NCI-H226 (cell line): ENCODE results near the gene CXorf65.

ENCODE experiments used
- DNase-seq: peaks from one replicate; pipeline ENCODE4 v3.0.0-alpha.2; 2015

The CXorf65 gene

DNA sequence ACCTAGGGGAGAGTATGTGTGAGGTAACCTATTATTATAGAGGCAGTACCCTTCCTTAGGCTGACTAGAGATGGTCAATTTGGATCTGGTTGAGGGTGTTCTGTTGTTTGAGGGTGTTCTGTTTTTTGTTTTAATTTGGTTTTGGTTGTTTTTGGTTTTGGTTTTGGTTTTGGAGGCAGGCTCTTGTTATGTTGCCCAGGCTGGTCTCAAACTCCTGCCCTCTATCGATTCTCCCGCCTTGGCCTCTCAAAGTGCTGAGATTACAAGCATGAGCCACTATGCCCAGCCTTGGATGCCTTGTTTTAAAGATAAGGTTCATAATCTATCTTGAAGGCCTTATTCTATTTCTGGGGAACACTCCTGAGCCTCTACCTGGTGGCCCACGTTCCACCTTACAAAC lies 912 bp downstream of the CXorf65 start:
- no peak for DNase-seq

DNA sequence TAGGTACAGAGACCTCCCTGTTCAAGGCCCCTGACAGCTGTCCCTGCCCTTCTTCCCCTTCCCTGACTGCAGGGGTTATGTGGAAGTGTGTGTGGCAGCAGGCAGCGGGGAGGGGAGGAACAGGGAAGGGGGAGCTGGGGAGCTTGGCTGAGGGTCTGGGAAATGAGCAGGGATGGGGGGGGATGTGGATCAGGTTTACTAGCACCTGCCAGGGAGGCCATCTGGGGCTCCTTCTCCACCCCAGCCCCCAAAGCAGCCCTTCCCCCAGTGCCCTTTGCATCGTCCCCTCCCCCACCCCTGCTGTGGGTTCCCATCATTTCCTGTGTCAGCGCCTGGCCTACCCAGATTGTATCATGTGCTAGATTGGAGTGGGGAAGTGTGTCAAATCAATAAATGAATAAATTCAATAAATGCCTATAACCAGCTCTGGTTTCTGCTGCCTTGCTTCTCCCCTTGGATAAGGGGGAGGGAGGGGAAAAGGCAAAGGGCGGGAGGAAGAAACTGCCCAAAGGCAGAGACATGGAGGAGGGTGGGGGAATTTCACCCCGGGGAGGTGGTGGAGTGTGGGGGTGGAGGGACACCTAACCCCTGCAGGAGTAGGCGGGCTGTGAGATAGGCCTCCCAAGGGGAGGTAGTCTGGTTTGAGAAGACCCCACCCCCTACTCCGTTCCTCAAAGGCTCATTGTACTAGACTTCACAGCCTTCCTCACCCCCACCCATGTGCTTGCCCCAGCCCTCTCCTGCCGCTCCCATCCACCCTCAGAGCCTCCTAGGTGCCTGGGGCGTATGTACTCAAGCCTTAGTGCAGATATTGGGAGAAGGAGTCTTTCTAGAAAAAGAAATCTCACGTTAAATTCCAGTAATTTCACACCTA lies 3.2 kb downstream of the CXorf65 start:
- no peak for DNase-seq

DNA sequence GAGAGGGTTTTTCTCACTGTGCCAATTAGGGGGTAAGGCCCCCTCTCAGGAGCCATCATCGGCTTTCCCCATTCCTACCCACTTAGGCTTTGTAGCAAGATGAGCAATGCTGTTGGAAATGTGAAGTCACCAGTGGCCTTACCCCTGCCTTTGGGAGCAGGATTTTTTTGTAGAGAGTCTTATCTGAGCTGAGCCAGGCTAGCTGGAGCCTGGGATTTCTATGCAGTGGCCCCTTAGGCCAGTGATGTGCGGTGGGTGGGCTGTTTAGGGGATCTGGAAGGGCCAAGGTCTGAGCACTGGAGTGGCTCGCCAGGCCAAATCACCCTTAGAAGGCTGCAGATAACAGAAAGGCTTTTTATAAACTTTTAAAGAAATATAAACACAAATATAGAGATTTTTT lies 4.2 kb downstream of the CXorf65 start:
- DNase-seq: no peak

DNA sequence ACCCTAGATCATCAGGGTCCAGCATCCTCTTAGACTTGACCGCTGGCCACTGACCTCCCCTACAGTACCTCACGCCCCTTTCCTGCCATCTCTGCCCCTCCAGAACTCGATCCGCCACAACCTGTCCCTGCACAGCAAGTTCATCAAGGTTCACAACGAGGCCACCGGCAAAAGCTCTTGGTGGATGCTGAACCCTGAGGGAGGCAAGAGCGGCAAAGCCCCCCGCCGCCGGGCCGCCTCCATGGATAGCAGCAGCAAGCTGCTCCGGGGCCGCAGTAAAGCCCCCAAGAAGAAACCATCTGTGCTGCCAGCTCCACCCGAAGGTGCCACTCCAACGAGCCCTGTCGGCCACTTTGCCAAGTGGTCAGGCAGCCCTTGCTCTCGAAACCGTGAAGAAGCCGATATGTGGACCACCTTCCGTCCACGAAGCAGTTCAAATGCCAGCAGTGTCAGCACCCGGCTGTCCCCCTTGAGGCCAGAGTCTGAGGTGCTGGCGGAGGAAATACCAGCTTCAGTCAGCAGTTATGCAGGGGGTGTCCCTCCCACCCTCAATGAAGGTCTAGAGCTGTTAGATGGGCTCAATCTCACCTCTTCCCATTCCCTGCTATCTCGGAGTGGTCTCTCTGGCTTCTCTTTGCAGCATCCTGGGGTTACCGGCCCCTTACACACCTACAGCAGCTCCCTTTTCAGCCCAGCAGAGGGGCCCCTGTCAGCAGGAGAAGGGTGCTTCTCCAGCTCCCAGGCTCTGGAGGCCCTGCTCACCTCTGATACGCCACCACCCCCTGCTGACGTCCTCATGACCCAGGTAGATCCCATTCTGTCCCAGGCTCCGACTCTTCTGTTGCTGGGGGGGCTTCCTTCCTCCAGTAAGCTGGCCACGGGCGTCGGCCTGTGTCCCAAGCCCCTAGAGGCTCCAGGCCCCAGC lies 5.7 kb downstream of the CXorf65 start:
- DNase-seq: no peak

DNA sequence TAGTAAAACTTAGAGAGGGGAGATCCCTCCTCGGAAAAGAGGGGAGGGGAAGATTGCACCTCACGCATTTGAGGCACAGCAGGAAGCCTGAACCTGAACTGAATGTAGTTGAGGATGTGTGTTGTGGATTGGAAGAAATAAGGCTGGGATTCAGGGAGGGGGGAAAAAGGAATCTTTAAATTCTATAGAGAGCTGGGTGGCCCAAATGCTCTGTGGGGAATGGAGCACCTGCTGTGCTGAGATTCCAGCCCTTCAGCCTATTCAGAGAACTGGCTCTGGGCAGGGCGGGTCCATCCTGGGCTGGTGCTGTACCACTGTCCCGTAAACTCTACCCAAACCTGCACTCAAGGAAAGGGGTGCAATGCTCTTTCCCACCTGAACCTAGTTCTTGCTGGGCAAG lies 6.8 kb downstream of the CXorf65 start:
- no peak for DNase-seq

DNA sequence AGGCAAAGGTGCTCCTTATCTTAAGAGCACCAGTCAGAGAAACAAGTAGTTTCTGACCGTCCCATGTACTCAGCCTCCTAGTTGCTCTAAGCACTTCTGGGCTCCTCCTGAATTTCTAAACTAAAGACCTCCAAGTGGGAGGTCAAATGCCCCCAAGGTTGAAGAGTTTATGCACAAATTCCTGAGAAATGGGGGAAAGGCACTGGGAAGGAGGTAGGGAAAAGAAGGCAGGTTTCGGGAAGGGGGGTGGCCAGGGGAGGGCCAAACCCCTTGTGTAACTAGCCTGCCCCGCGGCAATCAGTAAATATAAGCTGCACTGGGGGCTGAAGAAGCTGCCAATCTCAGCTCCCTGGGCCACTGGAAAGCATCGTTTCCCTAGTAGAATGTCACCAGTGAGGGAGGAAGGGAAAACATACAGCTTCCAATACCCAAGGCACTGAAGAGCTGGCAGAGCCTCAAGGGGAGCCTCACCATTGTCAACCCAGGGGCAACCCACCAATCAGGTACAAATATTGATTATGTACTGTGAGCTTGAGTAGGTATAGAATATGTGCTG lies 7.5 kb downstream of the CXorf65 start:
- no peak for DNase-seq

DNA sequence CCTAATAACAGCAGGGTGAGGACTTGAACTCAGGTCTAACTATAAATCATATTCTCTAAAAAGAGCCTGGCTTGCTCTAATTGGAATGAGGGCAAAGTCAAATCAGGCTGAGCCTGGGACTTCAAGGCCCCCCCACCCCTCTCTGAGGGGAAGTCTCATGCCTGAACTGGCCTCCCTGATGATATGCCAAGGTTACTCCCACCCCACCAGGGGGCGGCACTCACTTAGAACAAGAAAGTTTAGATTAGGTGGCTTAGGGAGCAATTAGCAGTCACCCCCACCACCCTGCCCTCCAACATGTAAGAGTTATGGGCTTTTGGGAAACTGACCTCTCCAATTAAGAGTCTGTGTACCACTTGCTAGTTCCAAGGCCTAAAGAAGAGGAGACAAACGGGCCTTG lies 8.2 kb downstream of the CXorf65 start:
- peak; percentile 8 for DNase-seq

DNA sequence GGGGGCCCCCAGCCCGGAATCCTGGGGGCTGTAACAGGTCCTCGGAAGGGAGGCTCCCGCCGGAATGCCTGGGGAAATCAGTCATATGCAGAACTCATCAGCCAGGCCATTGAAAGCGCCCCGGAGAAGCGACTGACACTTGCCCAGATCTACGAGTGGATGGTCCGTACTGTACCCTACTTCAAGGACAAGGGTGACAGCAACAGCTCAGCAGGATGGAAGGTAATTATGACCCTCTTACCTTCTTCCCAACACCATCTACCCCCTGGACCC lies 9.8 kb downstream of the CXorf65 start:
- DNase-seq: no peak

DNA sequence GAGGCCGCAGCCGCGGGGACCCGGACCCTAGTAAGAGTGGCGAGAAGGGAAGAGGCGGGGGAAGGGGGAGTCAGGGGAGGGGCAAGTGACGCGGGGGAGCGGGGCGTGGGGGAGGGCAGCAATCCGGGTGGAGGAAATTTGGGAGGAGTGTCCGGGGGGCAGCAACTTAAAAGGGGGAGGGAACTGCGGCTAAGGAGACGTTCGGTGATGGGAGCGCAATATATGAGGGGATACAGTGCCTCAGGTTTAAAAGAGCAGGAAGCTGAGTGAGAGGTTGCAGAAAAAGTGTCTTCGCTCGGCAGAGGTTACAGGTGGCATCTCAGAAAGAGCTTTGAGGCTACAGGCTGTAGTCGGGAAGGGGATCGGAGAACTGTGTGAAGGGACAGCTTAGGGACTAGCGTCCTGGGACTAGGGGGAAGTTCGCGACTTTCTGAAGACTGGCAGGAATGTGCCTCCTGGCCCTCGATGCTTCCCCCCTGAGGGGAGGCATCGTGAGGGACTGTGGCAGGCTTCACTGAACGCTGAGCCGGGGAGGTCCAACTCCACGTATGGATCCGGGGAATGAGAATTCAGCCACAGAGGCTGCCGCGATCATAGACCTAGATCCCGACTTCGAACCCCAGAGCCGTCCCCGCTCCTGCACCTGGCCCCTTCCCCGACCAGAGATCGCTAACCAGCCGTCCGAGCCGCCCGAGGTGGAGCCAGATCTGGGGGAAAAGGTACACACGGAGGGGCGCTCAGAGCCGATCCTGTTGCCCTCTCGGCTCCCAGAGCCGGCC lies 10.4 kb downstream of the CXorf65 start:
- no peak for DNase-seq

DNA sequence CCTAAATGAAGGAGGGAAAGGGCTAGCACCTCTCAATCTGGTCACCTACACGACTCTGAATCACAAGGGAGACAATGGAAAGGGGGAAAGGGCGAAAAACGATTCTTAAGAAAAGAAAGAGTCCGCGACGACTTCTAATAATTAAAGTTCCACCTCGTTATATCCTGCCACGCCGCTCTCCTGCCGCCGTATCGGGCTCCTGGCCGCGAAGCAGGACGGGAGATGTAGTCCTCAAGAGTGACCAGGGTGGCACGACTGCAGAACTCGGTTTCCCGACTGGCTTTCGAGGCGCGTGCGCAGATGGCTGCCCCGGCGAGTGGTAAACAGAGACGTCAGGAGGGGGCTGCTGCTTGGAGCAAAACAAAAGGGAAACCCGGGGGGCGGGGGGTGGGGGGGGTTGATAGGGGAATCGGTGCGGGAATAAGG lies 11.0 kb downstream of the CXorf65 start, which contains the start of gene FOXO4:
Gene FOXO4, plus strand, starts transcription at position 297 of the 426 bp plus-strand sequence. CDS start 678 bp downstream, outside the sequence.
- DNase-seq: peak; percentile 75

DNA sequence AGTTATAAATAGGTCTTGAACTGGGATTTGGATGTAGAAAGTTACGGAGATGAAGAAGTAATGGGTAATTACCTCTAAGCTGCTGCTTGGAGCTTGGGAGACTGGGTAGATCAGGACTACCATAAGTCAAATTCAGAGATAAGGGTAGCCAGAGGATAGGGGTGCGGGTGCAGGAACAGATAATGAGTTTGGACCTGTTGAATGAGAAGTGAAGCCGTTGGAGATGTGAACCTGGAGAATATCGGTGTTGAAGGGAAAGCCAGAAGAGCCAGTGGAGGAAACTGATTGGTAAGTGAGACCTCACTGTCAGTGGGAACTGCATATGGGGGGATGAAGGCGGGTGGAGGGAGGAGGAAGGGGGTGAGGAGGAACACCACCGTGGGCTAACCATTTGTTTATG lies 11.5 kb downstream of the CXorf65 start:
- DNase-seq: no peak

DNA sequence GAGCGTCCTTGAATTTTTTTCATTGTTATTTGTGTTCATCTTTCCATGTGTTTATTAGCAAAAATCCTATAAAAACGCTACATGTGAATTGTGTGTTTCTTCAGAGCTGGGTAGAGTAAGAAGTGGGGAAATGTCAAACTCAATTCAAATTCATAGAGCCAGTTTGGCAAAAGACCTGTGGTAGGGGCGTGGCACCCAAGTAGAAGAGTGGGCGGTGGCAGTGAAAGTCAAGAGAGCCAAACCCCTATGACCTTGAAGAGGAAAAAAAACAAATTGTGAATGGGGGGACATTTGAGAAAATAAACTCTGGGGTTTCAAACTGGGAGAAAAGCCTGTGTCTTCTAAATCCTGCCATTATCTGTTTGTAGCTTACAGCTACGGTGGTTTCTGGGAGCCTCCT lies 15.3 kb downstream of the CXorf65 start:
- no peak for DNase-seq

DNA sequence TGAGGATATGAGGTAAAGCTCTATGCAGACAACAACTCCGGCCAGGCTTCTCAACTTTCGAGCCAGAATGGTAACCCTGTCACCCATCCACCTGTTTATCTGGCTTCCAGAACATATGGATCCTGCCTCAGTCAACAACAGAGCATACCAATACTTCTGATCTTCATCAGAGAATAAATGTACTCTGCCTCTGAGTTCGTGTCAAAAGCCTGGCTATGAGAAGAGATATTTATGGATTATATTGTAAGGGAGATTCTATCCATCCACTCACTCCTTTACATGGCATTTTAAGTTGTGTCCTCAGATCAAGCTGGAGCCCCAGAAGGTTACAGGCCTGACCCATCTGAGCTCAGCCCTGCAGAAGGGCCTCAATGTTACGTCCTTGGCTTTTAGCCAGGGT lies 20.6 kb downstream of the CXorf65 start:
- no peak for DNase-seq

DNA sequence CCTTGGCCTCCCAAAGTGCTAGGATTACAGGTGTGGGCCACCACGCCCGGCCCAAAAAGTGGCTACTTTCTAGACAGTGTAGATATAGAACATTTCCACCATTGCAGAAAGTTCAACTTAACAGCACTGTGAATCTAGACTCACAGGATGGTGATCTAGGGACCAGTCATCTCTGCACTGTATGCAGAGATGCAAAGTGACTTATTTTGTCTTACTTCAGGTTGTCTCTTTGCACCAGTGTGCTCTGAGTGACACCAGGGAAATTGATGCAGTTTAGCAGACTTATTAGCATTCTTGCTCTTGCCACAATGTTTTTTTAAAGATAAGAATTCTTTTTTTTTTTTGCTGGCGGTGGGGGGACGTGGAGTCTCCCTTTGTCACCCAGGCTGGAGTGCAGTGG lies 23.7 kb downstream of the CXorf65 start:
- DNase-seq: no peak

DNA sequence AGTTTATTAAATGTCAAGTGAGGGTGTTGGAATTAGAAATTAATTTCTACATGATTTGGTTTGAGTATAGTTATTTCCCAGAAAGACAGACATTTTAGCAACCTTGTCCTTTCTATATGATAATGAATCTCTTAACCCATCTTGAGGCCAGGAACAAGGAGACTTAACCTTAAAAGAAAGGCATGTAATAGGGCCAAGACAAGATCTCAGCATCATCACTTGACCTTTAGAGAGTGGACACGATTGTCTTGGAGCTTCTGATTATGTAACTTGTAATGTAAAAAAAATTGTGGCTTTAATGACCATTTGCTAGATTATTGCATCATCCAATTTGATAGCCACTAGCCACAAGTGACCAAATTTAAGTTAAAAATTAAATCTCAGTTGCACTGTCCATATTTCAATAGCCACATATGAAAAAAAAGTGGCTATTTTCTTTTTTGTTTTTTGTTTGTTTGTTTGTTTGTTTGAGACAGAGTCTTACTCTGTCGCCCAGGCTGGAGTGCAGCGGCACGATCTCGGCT lies 24.4 kb downstream of the CXorf65 start:
- no peak for DNase-seq

DNA sequence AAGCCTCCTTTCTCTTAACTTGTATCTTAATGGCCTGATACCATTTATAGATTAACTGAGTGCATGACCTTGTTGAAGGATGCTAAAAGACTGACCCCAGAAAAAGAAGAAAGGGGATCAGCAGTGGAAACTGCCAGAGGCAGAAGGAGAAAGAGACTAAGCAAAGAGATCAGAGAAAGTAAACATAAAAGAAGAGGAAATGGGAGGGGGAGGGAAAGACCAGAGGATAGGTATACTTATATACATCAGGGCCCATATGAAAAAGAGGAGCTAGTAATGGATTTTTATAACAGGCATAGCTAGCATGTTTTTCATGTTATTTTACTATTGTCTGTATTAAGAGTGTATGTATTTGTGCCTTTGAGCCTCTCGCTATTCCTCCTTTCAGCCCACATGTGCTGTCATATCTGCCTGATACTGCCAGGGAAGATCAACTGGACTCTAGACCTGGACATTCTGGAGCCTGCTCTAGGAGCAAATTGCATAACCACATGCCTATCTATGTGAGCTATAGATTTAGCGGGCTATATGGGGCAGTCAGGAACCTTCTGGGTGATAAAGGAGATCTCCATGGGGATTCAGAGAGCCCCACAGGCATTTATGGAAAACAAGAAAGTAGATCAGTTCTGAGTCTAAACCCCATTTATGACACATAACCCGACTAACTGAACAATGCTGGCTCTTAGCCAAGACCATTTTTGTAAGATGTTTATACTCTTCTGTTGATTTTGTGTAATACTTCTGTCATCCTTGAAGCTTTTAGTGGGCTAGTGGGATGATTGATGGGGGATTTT lies 25.0 kb downstream of the CXorf65 start:
- DNase-seq: peak; percentile 35

DNA sequence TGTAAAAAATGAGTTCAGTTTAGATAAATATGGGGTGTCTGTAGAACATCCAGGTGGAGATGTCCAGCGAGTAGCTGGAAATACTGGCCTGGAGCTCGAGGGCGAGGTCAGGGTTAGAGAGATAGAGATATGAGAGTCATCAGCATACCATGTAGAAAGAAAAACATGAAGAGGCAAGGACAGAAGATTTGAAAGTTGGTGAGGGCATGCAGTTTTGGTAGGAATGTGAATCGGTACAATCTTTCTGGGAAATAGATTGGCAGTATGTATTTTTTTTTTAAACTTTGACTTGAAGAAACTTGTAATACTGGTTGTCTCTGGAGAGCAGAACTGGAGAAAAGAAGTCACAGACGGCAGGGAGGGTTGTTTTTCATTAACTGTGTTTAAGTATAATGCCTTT lies 36.0 kb downstream of the CXorf65 start:
- DNase-seq: no peak

DNA sequence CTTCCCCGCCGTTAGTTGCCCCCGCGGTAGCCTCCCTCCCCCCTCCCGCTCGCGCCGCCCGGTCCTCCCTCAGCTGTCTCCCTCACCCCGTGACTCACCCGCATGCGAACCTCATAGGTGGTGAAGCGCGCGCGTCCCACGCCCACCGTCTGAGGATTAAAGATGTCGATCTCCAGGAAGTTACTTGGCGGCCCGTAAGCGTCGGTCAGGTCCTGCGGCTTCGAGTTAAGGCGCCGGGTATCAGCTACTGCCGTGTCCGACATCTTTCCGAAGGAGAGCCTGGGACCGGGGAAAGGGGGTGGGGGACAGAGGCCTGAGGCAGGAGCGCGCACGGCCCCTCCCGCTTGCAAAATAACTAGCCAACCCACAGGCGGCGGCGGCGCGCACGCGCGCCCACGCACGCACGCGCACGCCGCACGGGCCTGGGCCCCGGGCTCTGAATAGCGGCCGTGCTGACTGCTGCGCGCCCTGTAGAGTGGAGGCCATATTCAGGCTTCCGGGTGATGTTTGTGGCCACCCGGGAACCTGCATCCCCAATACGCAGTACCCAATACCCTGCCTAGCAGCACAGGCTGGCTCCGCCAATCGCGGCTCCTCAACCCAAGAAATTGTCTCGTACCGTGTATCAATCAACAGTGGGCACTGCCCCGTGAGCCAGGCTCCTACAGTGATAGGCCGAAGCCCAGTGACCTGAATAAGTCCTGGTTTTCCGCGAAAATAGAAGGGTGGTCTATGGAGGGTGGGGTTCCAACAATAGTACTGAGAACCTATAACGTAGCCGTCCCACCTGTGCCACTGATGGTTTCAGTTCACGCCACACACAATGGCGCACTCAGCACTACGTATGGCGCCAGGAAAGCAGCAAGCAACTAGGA lies 38.3 kb downstream of the CXorf65 start, which contains the start of gene SNX12:
Gene SNX12, minus strand, starts transcription at position 291 of the 875 bp plus-strand sequence. Its CDS starts 28 bp downstream, at position 263.
- peak; percentile 89 for DNase-seq

DNA sequence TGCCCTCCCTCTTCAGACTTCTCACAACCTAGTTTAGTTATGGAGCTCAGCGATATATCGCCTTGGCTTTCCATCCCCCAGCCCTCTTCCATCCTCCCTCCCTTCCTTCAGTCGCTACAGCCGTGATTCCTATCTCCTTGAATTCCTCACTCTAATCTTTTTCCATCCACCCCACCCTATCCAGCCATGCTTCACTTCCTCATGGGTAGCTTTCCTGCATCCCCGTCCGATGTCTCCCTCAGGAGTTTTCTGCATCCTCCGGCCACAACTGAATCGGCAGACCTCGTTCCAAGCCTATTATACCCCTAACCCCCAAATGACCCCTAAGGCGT lies 38.9 kb downstream of the CXorf65 start:
- no peak for DNase-seq

DNA sequence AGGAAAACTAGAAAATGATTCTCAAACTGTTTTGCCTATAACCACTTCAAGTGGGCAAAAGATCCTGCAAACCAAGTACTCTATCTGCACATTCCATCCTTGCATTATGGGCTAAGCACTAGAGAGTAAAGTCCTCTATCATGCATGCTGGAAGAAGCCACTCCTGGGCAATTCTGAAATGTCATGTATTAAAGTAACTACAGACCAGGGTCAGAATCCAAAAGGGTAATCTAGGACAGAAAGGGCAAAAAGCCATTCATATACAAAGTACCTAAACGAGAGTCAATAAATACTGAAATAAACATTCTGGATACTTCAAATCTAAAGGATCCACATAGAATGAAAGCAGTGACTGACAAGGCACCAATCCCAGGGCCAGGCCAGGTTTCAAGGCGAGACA lies 39.5 kb downstream of the CXorf65 start:
- no peak for DNase-seq

DNA sequence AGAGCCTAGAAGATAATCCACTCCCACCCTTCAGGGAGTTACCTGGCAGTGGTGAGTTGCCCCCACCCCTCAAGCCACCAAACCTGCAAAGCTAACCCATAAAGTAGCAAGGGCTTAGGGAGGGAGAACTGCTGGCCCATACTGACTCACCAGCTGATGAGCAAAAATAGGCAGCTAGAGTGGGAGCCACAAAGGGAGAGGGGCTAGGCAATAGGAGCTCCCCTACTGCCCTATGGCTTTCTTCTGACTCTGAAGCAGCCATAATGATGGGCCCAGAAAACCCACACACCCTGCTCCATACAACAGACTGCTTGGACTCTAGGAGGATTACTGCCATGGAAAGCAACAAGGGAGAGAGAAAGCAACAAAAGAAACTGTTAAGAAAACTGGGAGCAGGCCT lies 46.4 kb downstream of the CXorf65 start:
- no peak for DNase-seq
